Measurements from ENCODE around the gene SLC37A4. TPM values are rescaled to one million over a fixed set of nuclear protein-coding genes. Genes with fewer than 3 reads are reported as not detected.
"Not testable (repeated sequence)": the region's sequence is repeated elsewhere in the genome, so short reads cannot be mapped to it uniquely, and the experiment has no call there.

SLC37A4 gene
- total RNA-seq, 5 donors from 2014 or later (not counting 1 experiment from before 2014, with no cell fraction given), result 8.9 to 18.0 (median 15.4) TPM

DNA sequence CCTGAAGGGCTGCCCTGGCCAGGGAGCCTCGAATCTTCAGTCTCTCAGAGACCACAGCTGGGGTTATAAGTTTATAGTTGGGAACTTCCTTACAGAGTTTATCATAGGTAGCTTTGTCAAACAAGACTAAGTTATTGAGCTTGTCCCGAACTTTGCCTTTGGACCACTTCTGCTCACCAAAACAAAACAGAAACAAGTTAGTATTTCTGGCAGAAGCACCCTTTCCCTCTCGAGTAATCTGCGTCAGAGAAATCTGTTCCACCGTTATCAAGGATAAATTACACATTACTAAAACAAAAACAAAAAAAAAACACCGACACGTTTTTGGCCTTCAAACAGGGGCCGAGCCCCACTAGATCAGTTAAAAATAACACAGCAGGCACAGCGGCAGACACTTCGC is 13.3 kb downstream of the SLC37A4 start:
- POLR2A ChIA-PET, result interaction anchor here (0.6 to 3.5 kb wide), 3 partner anchors 14 to 50 kb away, joined by 3 to 14 read pairs (median 5); partner anchors contain the start of gene VPS11 (in 1 of the 2)
- Histone ChIP-seq H3K36me3 (ENCODE audit: control insufficient read depth in 2 of 2, extremely low read depth in 1 of 2, insufficient read depth in 1 of 2, low read length in 1 of 2) (peaks cover 0 to 62% of the 10 kb centered on the region in 2 donors), H3K27ac (ENCODE audit: low read length) (peak overlapping the region; percentile 96), H3K4me1 (ENCODE audit: control insufficient read depth in 1 of 2, extremely low read depth in 1 of 2, insufficient read depth in 2 of 2, low read length in 2 of 2) (peaks cover 15 to 45% of the 10 kb centered on the region in 2 experiments), H3K4me3 (ENCODE audit: control insufficient read depth in 1 of 2, extremely low read depth in 1 of 2, low read length in 1 of 2) (peak overlapping the region; percentile 95 to 98)
- H3K9me3 ChIP-seq; H3K27me3 Mint-ChIP-seq; H3K9me3 Mint-ChIP-seq; H3K27me3 ChIP-seq (replicated peaks in 1 of 2; ENCODE audit: control insufficient read depth in 2 of 2, extremely low read depth in 1 of 2, insufficient read depth in 2 of 2, low read length in 1 of 2); ATAC-seq (replicated peaks in 1 of 4): not testable (repeated sequence)
- peak in 1 of 35 experiments; percentile 34 for DNase-seq
- 5% methylated on average over 3 of the region's 10 CpGs for WGBS (ENCODE audit: insufficient coverage)
- CTCF ChIA-PET, result interaction anchor here (0.6 to 0.9 kb wide), 3 partner anchors 11 to 715 kb away, joined by 3 to 5 read pairs (median 3); partner anchors contain the start of gene HMBS (in 1 of the 2)
- peaks cover 51 to 65% (median 61%) of the 10 kb centered on the region in 3 donors for H3K4me1 Mint-ChIP-seq
- peaks cover 34% of the 10 kb centered on the region for H3K36me3 Mint-ChIP-seq
- H3K27ac Mint-ChIP-seq, result peak overlapping the region; percentile 100
- H3K4me3 Mint-ChIP-seq, result peak overlapping the region; percentile 96 to 99 (median 99)

DNA sequence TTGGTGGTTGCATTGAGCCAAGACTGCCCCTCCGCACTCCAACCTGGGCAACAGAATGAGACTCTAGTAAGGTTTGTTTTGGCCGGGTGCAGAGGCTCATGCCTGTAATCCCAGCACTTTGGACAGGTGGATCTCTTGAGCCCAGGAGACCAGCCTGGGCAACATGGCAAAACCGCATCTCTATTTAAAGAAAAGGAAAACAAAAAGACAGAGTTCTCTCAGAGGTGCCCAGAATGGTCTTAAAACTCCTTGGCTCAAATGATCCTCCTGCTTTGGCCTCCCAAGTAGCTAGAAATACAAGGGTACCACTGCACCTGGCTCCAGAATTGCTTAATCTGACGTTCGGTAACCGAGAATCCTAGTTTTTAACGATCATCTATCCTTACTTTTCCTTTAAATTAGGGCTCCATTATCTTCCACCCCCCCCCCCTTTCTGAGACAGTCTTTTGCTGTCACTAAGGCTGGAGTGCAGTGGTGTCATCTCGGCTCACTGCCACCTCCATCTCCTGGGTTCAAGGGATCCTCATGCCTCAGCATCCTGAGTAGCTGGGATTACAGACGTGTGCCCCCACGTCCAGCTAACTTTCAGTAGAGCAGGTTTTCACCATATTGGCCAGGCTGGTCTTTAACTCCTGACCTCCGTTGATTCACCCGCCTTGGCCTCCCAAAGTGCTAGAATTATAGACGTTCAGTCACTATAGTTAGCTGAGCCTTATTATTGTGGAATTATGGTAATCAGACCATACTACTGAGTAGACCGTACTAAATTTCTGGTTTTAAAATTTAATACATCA is 14.3 kb downstream of the SLC37A4 start:
- Mint-ChIP-seq H3K9me3 (no peaks in the 10 kb centered on the region), H3K36me3 (peaks cover 31% of the 10 kb centered on the region), H3K4me3 (peak overlapping the region; percentile 37 to 99 (median 99)), H3K27ac (peak overlapping the region; percentile 19 to 28), H3K27me3 (no peaks in the 10 kb centered on the region), H3K4me1 (peaks cover 43 to 56% (median 54%) of the 10 kb centered on the region in 3 donors)
- CTCF ChIA-PET, result interaction anchor here (0.6 to 1.6 kb wide), 5 partner anchors 10 to 257 kb away, joined by 3 to 9 read pairs (median 4); no protein-coding TSS in a partner anchor
- POLR2A ChIA-PET, result interaction anchor here (0.6 to 3.5 kb wide), 5 partner anchors 17 to 232 kb away, joined by 3 to 14 read pairs (median 3); partner anchors contain the start of gene VPS11 (in 1 of the 2)
- ATAC-seq (replicated peaks in 1 of 4) (no peak), DNase-seq (no peak)
- no peak overlapping the region for H3K4me3 ChIP-seq (ENCODE audit: control insufficient read depth in 1 of 2, extremely low read depth in 1 of 2, low read length in 1 of 2)
- peak overlapping the region; percentile 96 for H3K27ac ChIP-seq (ENCODE audit: low read length)
- no peaks in the 10 kb centered on the region for H3K9me3 ChIP-seq
- no peaks in the 10 kb centered on the region for H3K27me3 ChIP-seq (replicated peaks in 1 of 2; ENCODE audit: control insufficient read depth in 2 of 2, extremely low read depth in 1 of 2, insufficient read depth in 2 of 2, low read length in 1 of 2)
- peaks cover 15 to 45% of the 10 kb centered on the region in 2 experiments for H3K4me1 ChIP-seq (ENCODE audit: control insufficient read depth in 1 of 2, extremely low read depth in 1 of 2, insufficient read depth in 2 of 2, low read length in 2 of 2)
- H3K36me3 ChIP-seq (ENCODE audit: control insufficient read depth in 2 of 2, extremely low read depth in 1 of 2, insufficient read depth in 1 of 2, low read length in 1 of 2), result peaks cover 0 to 61% of the 10 kb centered on the region in 2 donors
- WGBS (ENCODE audit: insufficient coverage), result 66% methylated on average over 7 of the region's 14 CpGs

DNA sequence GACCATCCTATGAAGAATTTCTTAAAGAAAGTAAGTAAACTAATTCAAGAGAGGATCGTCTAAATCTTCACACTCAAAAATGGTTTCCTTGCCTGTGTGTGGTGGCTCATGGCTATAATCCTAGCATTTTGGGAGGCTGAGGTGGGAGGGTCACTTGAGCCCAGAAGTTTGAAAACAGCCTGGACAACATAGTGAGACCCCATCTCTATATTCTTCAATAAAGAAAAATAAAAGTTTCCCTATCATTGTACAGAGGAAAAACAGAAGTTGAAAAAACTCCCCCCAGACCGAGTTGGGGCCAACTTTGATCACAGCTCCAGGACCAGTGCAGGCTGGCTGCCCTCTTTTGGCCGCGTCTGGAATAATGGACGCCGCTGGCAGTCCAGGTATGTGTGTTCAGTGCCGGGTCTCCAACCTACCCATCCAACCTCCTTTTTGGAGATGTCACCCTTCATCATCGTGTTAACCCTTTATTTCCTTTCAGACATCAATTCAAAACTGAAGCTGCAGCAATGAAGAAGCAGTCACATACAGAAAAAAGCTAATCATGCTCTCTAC is 15.5 kb downstream of the SLC37A4 start:
- ATAC-seq (replicated peaks in 1 of 4) (no peak), DNase-seq (no peak)
- no peak overlapping the region for H3K27ac ChIP-seq (ENCODE audit: low read length)
- H3K9me3 Mint-ChIP-seq, result no peaks in the 10 kb centered on the region
- 89% methylated on average over 7 of the region's 8 CpGs for WGBS (ENCODE audit: insufficient coverage)
- CTCF ChIA-PET, result interaction anchor here (0.7 to 1.6 kb wide), 4 partner anchors 15 to 18 kb away, joined by 3 to 9 read pairs (median 6); partner anchors contain the start of gene CENATAC (in 1 of the 2)
- H3K27me3 Mint-ChIP-seq, result no peaks in the 10 kb centered on the region
- peaks cover 36% of the 10 kb centered on the region for H3K36me3 Mint-ChIP-seq
- H3K4me3 Mint-ChIP-seq, result peak overlapping the region in 2 of 3 donors; percentile 2 to 11
- H3K4me3 ChIP-seq (ENCODE audit: control insufficient read depth in 1 of 2, extremely low read depth in 1 of 2, low read length in 1 of 2), result no peak overlapping the region
- no peaks in the 10 kb centered on the region for H3K27me3 ChIP-seq (replicated peaks in 1 of 2; ENCODE audit: control insufficient read depth in 2 of 2, extremely low read depth in 1 of 2, insufficient read depth in 2 of 2, low read length in 1 of 2)
- POLR2A ChIA-PET, result interaction anchor here (0.6 to 0.9 kb wide), 3 partner anchors 52 to 100 kb away, joined by 3 read pairs; partner anchors contain the start of gene VPS11 (in 1 of the 2)
- H3K36me3 ChIP-seq (ENCODE audit: control insufficient read depth in 2 of 2, extremely low read depth in 1 of 2, insufficient read depth in 1 of 2, low read length in 1 of 2), result peaks cover 5 to 61% of the 10 kb centered on the region in 2 donors
- H3K27ac Mint-ChIP-seq, result peak overlapping the region; percentile 17 to 32
- H3K4me1 Mint-ChIP-seq, result peaks cover 34 to 48% (median 44%) of the 10 kb centered on the region in 3 donors
- peaks cover 14 to 32% of the 10 kb centered on the region in 2 experiments for H3K4me1 ChIP-seq (ENCODE audit: control insufficient read depth in 1 of 2, extremely low read depth in 1 of 2, insufficient read depth in 2 of 2, low read length in 2 of 2)
- H3K9me3 ChIP-seq, result no peaks in the 10 kb centered on the region

DNA sequence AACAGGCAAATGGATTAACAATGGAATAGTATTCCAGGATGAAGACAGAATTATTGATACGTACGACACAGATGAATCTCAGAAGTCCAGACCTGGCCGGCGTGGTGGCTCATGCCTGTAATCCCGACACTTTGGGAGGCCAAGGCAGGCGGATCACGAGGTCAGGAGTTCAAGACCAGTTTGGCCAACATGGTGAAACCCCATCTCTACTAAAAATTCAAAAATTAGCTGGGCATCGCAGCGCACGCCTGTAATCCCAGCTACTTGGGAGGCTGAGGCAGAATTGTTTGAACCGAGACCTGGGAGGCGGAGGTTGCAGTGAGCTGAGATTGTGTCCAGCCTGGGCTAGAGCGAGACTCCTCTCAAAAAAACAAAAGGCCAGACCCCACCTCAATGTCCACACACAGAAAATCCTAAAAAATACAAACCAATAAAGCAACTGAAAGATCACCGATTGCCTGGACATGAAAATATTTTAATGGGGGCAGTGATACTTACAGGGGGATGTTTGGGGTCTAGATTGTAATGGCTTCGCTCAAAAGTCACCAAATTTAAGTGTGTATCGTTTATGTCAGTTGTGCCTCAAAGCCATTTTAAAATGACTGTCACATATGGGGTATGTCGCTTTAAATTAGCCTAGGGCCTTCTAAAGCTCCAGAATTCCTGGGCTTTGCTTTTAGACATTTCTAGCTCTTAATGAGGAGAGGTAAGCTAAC is 16.3 kb downstream of the SLC37A4 start:
- peaks cover 28 to 41% (median 38%) of the 10 kb centered on the region in 3 donors for H3K4me1 Mint-ChIP-seq
- WGBS (ENCODE audit: insufficient coverage), result 92% methylated on average over 7 of the region's 17 CpGs
- H3K36me3 ChIP-seq (ENCODE audit: control insufficient read depth in 2 of 2, extremely low read depth in 1 of 2, insufficient read depth in 1 of 2, low read length in 1 of 2), result peaks cover 5 to 66% of the 10 kb centered on the region in 2 donors

DNA sequence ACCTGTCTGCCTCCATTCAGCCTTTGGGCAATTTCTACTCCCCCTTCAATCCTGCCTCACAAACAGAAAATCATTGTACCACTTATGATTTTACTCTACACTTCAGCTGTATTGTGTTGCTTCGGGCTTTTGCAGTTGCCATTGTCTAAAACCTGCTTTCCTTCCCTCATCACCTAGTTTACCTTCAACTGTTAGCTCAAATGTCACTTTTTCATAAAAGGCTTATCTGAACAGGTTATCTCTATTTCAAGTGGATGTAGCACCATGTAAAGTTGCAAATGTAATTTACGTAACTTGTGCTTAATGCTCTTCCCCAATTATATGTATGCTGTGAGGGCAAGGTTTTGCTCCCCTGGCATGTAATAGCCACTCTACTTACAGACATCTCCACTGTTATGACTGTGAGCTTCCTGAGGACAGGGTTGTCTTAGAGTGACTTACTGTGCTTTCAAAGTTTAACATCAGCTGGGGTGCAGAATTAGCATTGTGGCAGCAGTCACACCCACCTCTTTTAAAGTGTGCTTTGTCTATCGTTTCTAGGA is 18.0 kb downstream of the SLC37A4 start:
- ChIA-PET CTCF (no interaction called here), POLR2A (interaction anchor here in 1 of 2 donors (0.7 to 0.8 kb wide), 2 partner anchors 124 to 325 kb away, joined by 3 to 4 read pairs; no protein-coding TSS in a partner anchor)
- Mint-ChIP-seq H3K27me3 (no peaks in the 10 kb centered on the region), H3K4me1 (peaks cover 23 to 34% (median 26%) of the 10 kb centered on the region in 3 donors), H3K36me3 (peaks cover 47% of the 10 kb centered on the region), H3K4me3 (no peak overlapping the region), H3K27ac (peak overlapping the region; percentile 33 to 44), H3K9me3 (no peaks in the 10 kb centered on the region)
- Histone ChIP-seq H3K27me3 (replicated peaks in 1 of 2; ENCODE audit: control insufficient read depth in 2 of 2, extremely low read depth in 1 of 2, insufficient read depth in 2 of 2, low read length in 1 of 2) (no peaks in the 10 kb centered on the region), H3K4me1 (ENCODE audit: control insufficient read depth in 1 of 2, extremely low read depth in 1 of 2, insufficient read depth in 2 of 2, low read length in 2 of 2) (peaks cover 9 to 20% of the 10 kb centered on the region in 2 experiments), H3K36me3 (ENCODE audit: control insufficient read depth in 2 of 2, extremely low read depth in 1 of 2, insufficient read depth in 1 of 2, low read length in 1 of 2) (peaks cover 5 to 78% of the 10 kb centered on the region in 2 donors), H3K4me3 (ENCODE audit: control insufficient read depth in 1 of 2, extremely low read depth in 1 of 2, low read length in 1 of 2) (no peak overlapping the region), H3K9me3 (no peaks in the 10 kb centered on the region), H3K27ac (ENCODE audit: low read length) (peak overlapping the region; percentile 7)
- DNase-seq (no peak), ATAC-seq (replicated peaks in 1 of 4) (no peak)
- WGBS (ENCODE audit: insufficient coverage), result no CpG with 5 or more reads among the region's 3 CpGs

More for the DNA sequence above, 16.3 kb downstream of the SLC37A4 start:
- Histone ChIP-seq H3K4me3 (ENCODE audit: control insufficient read depth in 1 of 2, extremely low read depth in 1 of 2, low read length in 1 of 2) (no peak overlapping the region), H3K4me1 (ENCODE audit: control insufficient read depth in 1 of 2, extremely low read depth in 1 of 2, insufficient read depth in 2 of 2, low read length in 2 of 2) (peaks cover 9 to 25% of the 10 kb centered on the region in 2 experiments), H3K27ac (ENCODE audit: low read length) (no peak overlapping the region), H3K9me3 (no peaks in the 10 kb centered on the region), H3K27me3 (replicated peaks in 1 of 2; ENCODE audit: control insufficient read depth in 2 of 2, extremely low read depth in 1 of 2, insufficient read depth in 2 of 2, low read length in 1 of 2) (no peaks in the 10 kb centered on the region)
- Mint-ChIP-seq H3K9me3 (no peaks in the 10 kb centered on the region), H3K4me3 (no peak overlapping the region), H3K36me3 (peaks cover 35% of the 10 kb centered on the region), H3K27ac (no peak overlapping the region), H3K27me3 (no peaks in the 10 kb centered on the region)
- DNase-seq (no peak), ATAC-seq (replicated peaks in 1 of 4) (no peak)
- CTCF ChIA-PET, result interaction anchor here (0.7 to 1.6 kb wide), 3 partner anchors 14 to 72 kb away, joined by 5 to 9 read pairs (median 5); no protein-coding TSS in a partner anchor
- POLR2A ChIA-PET, result interaction anchor here (0.6 to 0.7 kb wide), 5 partner anchors 12 to 90 kb away, joined by 3 to 16 read pairs (median 7); no protein-coding TSS in a partner anchor

Data from T-cell (primary cell).